IPS-18c (cell line): ENCODE measurements around the gene SFXN2.

ENCODE experiments used
- H3K4me3 ChIP-seq: 2 replicates; pipeline ENCODE4 v1.7.0; 2013; ENCODE audit warnings: low read depth, mild to moderate bottlenecking, low read length, moderate library complexity; ENCODE audit not compliant: insufficient read depth
- H3K9me3 ChIP-seq: one replicate; pipeline ENCODE4 v1.6.1; 2013; ENCODE audit warnings: mild to moderate bottlenecking, low read length, moderate library complexity; ENCODE audit not compliant: control insufficient read depth, insufficient read depth

The SFXN2 gene

DNA sequence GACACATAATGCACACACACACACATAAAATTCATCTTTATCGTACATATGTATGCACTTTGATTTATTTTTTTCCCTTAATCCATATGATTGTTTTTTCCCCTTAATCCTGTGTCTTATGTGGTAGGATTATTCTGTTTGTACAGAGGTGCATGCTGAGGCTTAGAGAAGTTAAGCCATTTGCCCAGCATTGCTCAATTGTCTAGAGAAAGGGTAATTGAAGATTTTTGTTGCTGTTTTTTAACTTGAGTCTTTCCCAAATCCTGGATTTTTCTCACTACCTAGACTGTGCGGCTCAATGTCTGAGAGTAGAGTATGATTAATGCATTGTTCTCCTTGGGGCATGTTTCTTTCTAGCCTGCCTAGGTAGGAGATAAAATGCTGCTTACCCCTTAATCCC lies 64.3 kb downstream of the SFXN2 start:
- H3K4me3 ChIP-seq, result no peak overlapping the region
- H3K9me3 ChIP-seq, result no peaks in the 10 kb centered on the region

DNA sequence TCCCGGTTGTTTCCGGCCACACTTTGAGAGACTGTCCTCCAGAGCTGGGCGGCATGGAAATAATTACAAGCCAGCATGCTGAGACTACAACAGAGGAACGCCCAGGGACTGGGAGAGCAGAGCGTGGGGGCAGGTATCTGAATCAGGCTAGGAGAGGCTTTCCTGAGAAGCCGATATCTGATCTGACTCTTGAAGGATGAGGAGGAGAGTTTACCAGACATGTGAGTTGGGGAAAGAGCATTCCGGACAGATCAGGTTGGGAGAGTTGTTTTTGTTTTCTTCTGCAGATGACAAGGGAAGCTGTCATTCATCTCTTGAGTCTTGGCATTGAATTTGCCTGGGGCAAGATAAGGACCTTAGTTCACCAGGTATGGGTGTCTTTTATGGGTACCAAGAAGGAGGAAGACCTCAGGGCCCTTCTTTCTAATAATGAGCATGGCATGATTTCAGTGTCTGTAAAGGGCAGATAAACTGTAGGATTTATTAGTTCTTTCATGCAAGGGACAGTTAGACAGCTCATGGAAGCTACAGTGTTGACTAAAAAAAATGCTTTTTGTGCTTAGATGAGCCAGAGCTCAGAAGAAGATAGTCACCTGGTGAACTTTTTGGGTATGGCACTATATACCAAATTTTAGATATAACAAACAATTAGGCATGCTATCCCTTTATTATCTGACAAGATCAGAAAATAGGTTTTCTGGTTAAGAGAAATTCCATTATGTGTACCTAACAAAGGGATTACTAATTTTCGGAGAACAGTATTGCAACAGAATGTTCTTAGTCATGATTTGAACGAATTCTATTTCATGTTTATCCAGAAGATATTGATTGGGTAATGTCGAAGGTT lies 65.5 kb downstream of the SFXN2 start:
- H3K4me3 ChIP-seq, result no peak overlapping the region
- no peaks in the 10 kb centered on the region for H3K9me3 ChIP-seq

DNA sequence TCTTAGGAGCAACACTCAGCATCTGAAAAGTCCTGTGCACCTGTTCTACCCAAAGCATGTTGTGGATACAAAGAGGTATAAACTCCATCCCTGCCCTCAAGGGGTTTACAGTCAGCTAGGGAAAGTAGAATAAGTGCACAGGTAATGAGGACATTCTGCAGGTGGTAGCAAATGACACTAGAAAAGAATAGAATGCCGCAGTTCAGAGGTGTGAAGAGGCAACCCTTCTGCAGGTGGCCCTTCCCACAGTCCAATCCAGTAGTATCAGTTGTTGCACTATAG lies 66.0 kb downstream of the SFXN2 start:
- no peak overlapping the region for H3K4me3 ChIP-seq
- no peaks in the 10 kb centered on the region for H3K9me3 ChIP-seq

DNA sequence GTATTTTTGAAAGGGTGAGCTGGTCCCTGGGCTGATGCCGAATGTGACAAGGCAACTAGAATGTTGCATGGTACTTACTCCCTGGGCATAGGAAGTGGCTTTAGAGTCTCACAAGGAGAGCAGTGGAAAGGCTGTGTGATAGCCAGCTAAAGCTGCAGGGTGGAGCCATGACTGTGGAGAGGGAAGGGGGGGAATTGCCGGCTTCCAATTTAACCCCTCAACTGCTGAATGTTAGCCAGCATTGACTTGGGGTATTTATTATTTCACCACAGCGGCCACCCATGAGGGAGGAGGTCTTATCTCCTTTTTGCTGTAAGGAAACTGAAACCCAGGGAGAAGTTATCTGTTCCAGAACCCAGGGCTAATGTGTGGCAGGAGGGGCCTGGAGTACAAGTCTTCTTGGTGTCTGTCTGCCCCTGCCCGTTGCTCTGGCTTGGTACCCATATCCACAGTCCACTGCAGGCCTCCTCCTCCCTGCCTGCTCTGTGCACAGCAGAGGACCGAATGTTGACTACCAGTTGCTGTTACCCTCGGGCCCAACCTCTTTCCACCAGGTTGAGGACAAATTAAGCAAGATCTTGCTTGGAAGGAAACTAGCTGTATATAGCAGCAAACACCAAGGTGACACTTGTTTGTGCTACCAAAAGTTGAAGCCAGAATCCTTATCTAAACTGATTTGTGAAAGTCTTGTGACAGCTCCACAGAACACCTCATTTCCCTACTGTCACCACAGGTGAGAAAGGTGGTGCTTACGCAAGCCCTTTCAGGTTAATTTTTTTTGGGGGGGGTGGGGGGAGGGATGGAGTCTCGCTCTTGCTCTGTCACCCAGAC lies 66.9 kb downstream of the SFXN2 start:
- Histone ChIP-seq H3K4me3 (no peak overlapping the region), H3K9me3 (no peaks in the 10 kb centered on the region)

DNA sequence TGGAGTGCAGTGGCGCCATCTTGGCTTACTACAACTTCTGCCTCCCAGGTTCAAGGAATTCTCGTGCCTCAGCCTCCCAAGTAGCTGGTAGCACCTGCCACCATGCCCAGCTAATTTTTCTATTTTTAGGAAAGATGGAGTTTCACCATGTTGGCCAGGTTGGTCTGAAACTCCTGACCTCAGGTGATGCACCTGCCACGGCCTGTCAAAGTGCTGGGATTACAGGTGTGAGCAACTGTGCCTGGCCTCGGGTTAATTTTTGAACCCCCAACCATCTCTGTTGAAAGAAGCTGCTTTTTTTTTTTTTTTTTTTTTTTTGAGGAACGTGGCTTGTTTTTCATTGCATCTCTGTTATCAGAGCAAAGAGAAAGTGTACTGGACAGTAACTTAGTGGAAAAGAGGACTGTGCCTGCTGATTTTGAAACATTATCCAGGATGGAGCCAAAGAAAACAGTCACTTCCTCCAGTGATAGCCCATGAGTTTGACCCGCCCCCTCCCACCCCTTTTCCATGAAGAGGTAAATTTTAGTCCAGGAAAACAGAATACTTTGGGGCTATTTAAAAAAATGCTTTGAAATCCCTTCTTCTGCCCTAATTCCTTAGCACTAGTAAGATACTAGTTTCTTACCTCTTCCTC lies 67.6 kb downstream of the SFXN2 start:
- H3K4me3 ChIP-seq, result no peak overlapping the region
- H3K9me3 ChIP-seq, result no peaks in the 10 kb centered on the region

DNA sequence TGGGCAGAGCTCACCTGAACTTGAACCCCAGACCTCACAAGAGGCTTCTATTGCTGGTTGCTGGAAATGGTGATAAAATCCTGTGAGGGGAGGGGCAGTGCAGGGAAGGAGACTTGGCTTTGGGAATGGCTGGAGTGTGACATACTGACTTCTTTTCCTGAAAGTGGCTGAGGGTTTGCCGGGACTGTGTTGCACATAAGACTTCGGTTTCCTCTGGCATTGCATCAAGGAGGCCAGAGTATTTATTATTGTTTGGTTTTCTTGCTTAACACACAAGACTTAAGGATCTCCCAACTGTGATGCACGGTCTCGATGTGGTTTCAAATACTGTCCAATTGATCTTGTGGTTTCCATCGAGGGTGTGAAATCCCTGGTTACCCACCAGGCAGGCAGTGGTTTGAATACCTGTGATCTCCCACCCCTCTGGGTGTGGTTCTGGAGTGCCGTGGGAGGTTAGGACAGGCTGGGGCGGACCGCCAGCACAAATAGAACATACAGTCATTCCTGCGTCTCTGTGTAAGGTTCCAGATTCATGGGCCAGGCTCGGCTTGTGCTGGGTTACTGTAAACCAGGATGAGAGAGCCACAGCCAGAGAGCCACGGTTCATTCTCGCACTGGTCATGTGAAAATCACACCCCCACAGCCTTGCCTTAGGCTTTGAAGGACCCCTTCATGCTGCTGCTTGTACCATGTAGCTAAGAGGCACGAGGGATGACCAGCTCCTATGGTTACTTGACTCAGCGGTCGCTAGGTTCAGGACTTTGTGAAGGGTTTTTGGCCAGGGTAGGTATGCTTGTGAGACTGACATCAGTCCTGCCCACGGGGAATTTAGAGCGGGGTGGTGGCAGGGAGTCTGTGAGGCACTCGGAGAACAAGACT lies 68.5 kb downstream of the SFXN2 start:
- Histone ChIP-seq H3K4me3 (no peak overlapping the region), H3K9me3 (no peaks in the 10 kb centered on the region)

DNA sequence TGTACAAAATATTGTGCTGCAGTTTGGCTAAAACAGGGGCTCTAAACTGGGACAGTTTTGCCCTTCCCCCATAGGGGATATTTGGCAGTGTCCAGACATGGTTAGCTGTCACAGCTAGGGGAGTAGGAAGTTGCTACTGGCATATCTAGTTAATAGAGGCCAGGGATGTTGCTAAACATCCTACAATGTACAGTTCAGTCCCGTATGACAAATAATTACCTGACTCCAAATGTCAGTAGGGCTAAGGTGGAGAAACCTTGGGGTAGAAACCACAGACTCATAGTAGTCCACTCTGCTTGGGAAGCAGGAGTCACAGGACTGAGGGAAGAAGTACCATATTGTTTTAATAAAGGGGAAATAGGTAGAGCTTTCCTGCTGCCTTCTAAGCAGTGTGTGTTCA lies 69.1 kb downstream of the SFXN2 start:
- no peak overlapping the region for H3K4me3 ChIP-seq

DNA sequence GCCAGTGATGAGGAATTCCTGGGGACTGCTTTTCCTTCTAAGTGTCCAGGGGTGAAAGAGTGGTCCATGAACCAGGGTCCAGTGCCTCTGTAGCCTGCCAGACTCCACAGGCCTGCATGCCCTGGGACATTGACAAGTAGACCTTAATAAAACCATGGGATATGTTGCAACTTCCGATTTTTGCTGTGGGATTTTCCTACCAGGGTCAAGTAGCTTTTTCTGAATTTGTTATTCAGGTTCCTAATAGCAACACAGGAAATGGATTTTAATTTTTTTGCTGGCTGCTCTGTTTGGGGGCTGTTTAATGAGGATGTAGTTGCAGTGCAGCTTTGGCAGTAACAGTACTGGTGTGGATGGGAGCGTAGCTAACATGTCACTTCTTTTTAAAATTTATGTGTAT lies 71.4 kb downstream of the SFXN2 start:
- no peak overlapping the region for H3K4me3 ChIP-seq
- no peaks in the 10 kb centered on the region for H3K9me3 ChIP-seq

More for the DNA sequence above, 69.1 kb downstream of the SFXN2 start:
- no peaks in the 10 kb centered on the region for H3K9me3 ChIP-seq

DNA sequence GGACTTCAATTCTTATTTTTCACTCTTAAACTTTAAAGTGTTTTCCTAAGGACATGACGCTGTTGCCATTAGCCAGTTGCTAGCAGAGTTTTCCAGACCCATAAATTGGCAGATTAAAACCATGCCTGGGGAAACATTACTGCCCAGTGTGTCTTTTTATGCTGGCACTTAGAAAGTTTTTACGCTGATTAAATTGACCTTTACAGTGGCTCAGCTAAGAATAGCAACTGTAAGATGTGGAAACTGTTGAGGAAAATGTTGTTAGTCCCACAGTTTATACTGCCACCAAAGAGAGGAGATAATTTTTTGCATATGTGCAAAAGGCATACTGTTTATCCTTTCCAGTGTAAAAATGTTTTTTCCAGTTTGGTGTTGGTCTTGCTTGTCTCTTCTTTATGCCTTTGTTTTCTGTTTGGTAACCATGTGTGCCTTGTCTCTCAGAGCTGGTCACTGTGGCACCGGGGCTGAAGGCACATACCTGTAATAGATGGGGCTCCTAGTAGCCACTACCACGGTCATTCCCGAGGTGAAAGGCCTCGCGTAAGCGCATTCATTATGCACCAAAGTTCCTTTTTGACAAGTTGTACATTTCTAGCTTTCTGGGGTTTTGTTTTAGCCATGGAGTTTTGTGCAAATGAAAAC lies 77.4 kb downstream of the SFXN2 start:
- no peak overlapping the region for H3K4me3 ChIP-seq
- H3K9me3 ChIP-seq, result no peaks in the 10 kb centered on the region
